Measurements from ENCODE around the gene TBC1D32.
"Not testable (repeated sequence)": the region's sequence is repeated elsewhere in the genome, so short reads cannot be mapped to it uniquely, and the experiment has no call there.

The TBC1D32 gene

GRCh38 chr6:121338956-121339355 is 4.7 kb upstream of the TBC1D32 start:
- no peaks in the 10 kb centered on the region for H3K79me2 ChIP-seq (ENCODE audit: control insufficient read depth, low read length)
- no peaks in the 10 kb centered on the region for H3F3A ChIP-seq (ENCODE audit: control insufficient read depth, insufficient read depth)
- no peaks in the 10 kb centered on the region for H3K9me3 ChIP-seq (ENCODE audit: control insufficient read depth, insufficient read depth, low read length)
- no peaks in the 10 kb centered on the region for H4K20me1 ChIP-seq (ENCODE audit: control insufficient read depth, insufficient read depth, low read depth, low read length)
- no peak overlapping the region for H3K27ac ChIP-seq (ENCODE audit: low read depth, low read length)
- no peak overlapping the region for H3K4me2 ChIP-seq (ENCODE audit: low read length)
- peaks cover 5% of the 10 kb centered on the region; the same call in 1 of the 2 replicates for H3K27me3 ChIP-seq (ENCODE audit: control insufficient read depth, low read length)
- no peak overlapping the region for H3K4me3 ChIP-seq (ENCODE audit: low read length)
- no peaks in the 10 kb centered on the region for H3K9me2 ChIP-seq (replicated peaks; ENCODE audit: control insufficient read depth, low read length)
- H3K4me1 ChIP-seq (ENCODE audit: control insufficient read depth, low read length) = peaks cover 5% of the 10 kb centered on the region
- TF ChIP-seq EZH2phosphoT487 (IDR thresholded peaks at IDR 0.05; ENCODE audit: borderline replicate concordance, low read length) (no peak), CTCF (IDR thresholded peaks at IDR 0.05; ENCODE audit: low read depth, low read length, poor library complexity, severe bottlenecking) (no peak)
- H3K36me3 ChIP-seq (ENCODE audit: control insufficient read depth, low read length) = no peaks in the 10 kb centered on the region

- H3K79me2 ChIP-seq (ENCODE audit: control insufficient read depth, low read length) = no peaks in the 10 kb centered on the region
- H4K20me1 ChIP-seq (ENCODE audit: control insufficient read depth, insufficient read depth, low read depth, low read length) = no peaks in the 10 kb centered on the region
- no peak overlapping the region for H3K4me2 ChIP-seq (ENCODE audit: low read length)
- H3K4me1 ChIP-seq (ENCODE audit: control insufficient read depth, low read length) = peaks cover 5% of the 10 kb centered on the region
- H3K9me3 ChIP-seq (ENCODE audit: control insufficient read depth, insufficient read depth, low read length) = no peaks in the 10 kb centered on the region
- H3K27ac ChIP-seq (ENCODE audit: low read depth, low read length) = no peak overlapping the region
- peaks cover 5% of the 10 kb centered on the region; the same call in 1 of the 2 replicates for H3K27me3 ChIP-seq (ENCODE audit: control insufficient read depth, low read length)
- TF ChIP-seq EZH2phosphoT487 (IDR thresholded peaks at IDR 0.05; ENCODE audit: borderline replicate concordance, low read length) (no peak), CTCF (IDR thresholded peaks at IDR 0.05; ENCODE audit: low read depth, low read length, poor library complexity, severe bottlenecking) (no peak)
- no peaks in the 10 kb centered on the region for H3K36me3 ChIP-seq (ENCODE audit: control insufficient read depth, low read length)
- H3K9me2 ChIP-seq (replicated peaks; ENCODE audit: control insufficient read depth, low read length) = no peaks in the 10 kb centered on the region
- no peak overlapping the region for H3K4me3 ChIP-seq (ENCODE audit: low read length)
- H3F3A ChIP-seq (ENCODE audit: control insufficient read depth, insufficient read depth) = no peaks in the 10 kb centered on the region
Observed at GRCh38 chr6:121338366-121338765, 4.1 kb upstream of the TBC1D32 start.

- peak overlapping the region; percentile 86 for H3K4me3 ChIP-seq (ENCODE audit: low read length)
- no peaks in the 10 kb centered on the region for H3F3A ChIP-seq (ENCODE audit: control insufficient read depth, insufficient read depth)
- H3K4me1 ChIP-seq (ENCODE audit: control insufficient read depth, low read length) = peaks cover 5% of the 10 kb centered on the region
- peak overlapping the region; percentile 71 for H3K4me2 ChIP-seq (ENCODE audit: low read length)
- H3K36me3 ChIP-seq (ENCODE audit: control insufficient read depth, low read length) = no peaks in the 10 kb centered on the region
- no peaks in the 10 kb centered on the region for H3K79me2 ChIP-seq (ENCODE audit: control insufficient read depth, low read length)
- no peaks in the 10 kb centered on the region for H3K9me2 ChIP-seq (replicated peaks; ENCODE audit: control insufficient read depth, low read length)
- H3K27me3 ChIP-seq (ENCODE audit: control insufficient read depth, low read length) = peaks cover 5% of the 10 kb centered on the region; the same call in 1 of the 2 replicates
- TF ChIP-seq CTCF (IDR thresholded peaks at IDR 0.05; ENCODE audit: low read depth, low read length, poor library complexity, severe bottlenecking) = no peak
- H4K20me1 ChIP-seq (ENCODE audit: control insufficient read depth, insufficient read depth, low read depth, low read length) = no peaks in the 10 kb centered on the region
- no peak overlapping the region for H3K27ac ChIP-seq (ENCODE audit: low read depth, low read length)
- no peaks in the 10 kb centered on the region for H3K9me3 ChIP-seq (ENCODE audit: control insufficient read depth, insufficient read depth, low read length)
Observed at GRCh38 chr6:121335087-121336008, 1.1 kb upstream of the TBC1D32 start.

GRCh38 chr6:121333694-121334093 is 586 bp downstream of the TBC1D32 start:
- not testable (repeated sequence) for H3K27me3 ChIP-seq (ENCODE audit: control insufficient read depth, low read length); H3F3A ChIP-seq (ENCODE audit: control insufficient read depth, insufficient read depth); H3K9me3 ChIP-seq (ENCODE audit: control insufficient read depth, insufficient read depth, low read length); H4K20me1 ChIP-seq (ENCODE audit: control insufficient read depth, insufficient read depth, low read depth, low read length); H3K4me1 ChIP-seq (ENCODE audit: control insufficient read depth, low read length); H3K27ac ChIP-seq (ENCODE audit: low read depth, low read length); H3K36me3 ChIP-seq (ENCODE audit: control insufficient read depth, low read length); H3K79me2 ChIP-seq (ENCODE audit: control insufficient read depth, low read length); H3K9me2 ChIP-seq (replicated peaks; ENCODE audit: control insufficient read depth, low read length)
- Histone ChIP-seq H3K4me2 (ENCODE audit: low read length) (peak overlapping the region; percentile 71), H3K4me3 (ENCODE audit: low read length) (peak overlapping the region; percentile 86)

All from DOHH2 (cell line).